ENCODE data around the gene TTI1.
"Not testable (repeated sequence)": the region's sequence is repeated elsewhere in the genome, so short reads cannot be mapped to it uniquely, and the experiment has no call there.

Gene TTI1

GRCh38 chr20:38052870-38053269 lies 19.6 kb upstream of the TTI1 start:
- DNase-seq, result no peak

GRCh38 chr20:38050686-38051085 lies 17.4 kb upstream of the TTI1 start:
- no peak for DNase-seq

- peak; percentile 21 for DNase-seq
These were observed 16.5 kb upstream of the TTI1 start for GRCh38 chr20:38049800-38050199.

GRCh38 chr20:38046572-38046971 lies 13.3 kb upstream of the TTI1 start:
- DNase-seq, result no peak

- no peak for DNase-seq
These were observed 11.4 kb upstream of the TTI1 start for GRCh38 chr20:38044685-38045084.

- DNase-seq, result no peak
These were observed 10.4 kb upstream of the TTI1 start for GRCh38 chr20:38043512-38044300.

GRCh38 chr20:38040276-38040675 lies 7.0 kb upstream of the TTI1 start:
- no peak for DNase-seq

- no peak for DNase-seq
These were observed 3.1 kb upstream of the TTI1 start for GRCh38 chr20:38036366-38036765.

GRCh38 chr20:38034961-38035360 lies 1.7 kb upstream of the TTI1 start:
- no peak for DNase-seq

GRCh38 chr20:38034108-38034649 lies 923 bp upstream of the TTI1 start:
- no peak for DNase-seq

- peak; percentile 72 for DNase-seq
These were observed 499 bp downstream of the TTI1 start for GRCh38 chr20:38032585-38033329.

- no peak for DNase-seq
These were observed 1.3 kb downstream of the TTI1 start for GRCh38 chr20:38031957-38032356.

GRCh38 chr20:38029453-38029852 lies 3.8 kb downstream of the TTI1 start:
- no peak for DNase-seq

- DNase-seq, result no peak
These were observed 8.8 kb downstream of the TTI1 start for GRCh38 chr20:38024496-38024895.

- peak; percentile 22 for DNase-seq
These were observed 9.9 kb downstream of the TTI1 start for GRCh38 chr20:38023181-38024001.

- peak; percentile 40 for DNase-seq
These were observed 12.0 kb downstream of the TTI1 start for GRCh38 chr20:38021087-38021772.

GRCh38 chr20:38018385-38018784 lies 14.9 kb downstream of the TTI1 start:
- no peak for DNase-seq

GRCh38 chr20:38017959-38018358 lies 15.3 kb downstream of the TTI1 start:
- DNase-seq, result no peak

- DNase-seq, result no peak
These were observed 19.4 kb downstream of the TTI1 start for GRCh38 chr20:38013887-38014286.

- no peak for DNase-seq
These were observed 20.9 kb downstream of the TTI1 start for GRCh38 chr20:38012332-38012731.

GRCh38 chr20:38011696-38012095 lies 21.6 kb downstream of the TTI1 start:
- DNase-seq, result no peak

- not testable (repeated sequence) for DNase-seq
These were observed 23.8 kb downstream of the TTI1 start for GRCh38 chr20:38009416-38009815.

Measured in NCI-H2029 (cell line).